ENCODE measurements around the gene RELN.

DNA sequence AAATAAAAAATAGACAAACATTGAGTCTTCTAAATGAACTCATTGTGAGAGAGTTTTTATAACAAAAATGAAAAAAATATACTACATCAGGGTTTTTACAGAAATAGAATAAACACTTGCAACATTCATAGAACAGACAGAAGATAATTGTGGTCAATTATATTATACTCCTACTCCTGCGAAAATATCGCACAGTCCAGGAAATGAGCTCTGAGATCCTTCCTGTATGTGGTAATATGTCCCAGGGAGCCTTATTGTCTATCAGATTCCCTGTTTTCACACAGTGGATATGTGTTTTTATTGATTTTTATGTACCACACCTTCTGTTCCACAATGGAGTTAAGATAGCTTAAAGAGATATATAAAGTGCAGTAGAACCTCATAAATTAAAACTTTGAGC, 27.5 kb upstream of the RELN start:
- TF ChIP-seq RARB (CRISPR knock-in tag; IDR thresholded peaks at IDR 0.05) (no peak), POU6F1 (CRISPR knock-in tag; IDR thresholded peaks at IDR 0.05; ENCODE audit: borderline replicate concordance, low read depth) (no peak), TOX (CRISPR knock-in tag; IDR thresholded peaks at IDR 0.05; ENCODE audit: borderline replicate concordance) (no peak), ZNF70 (CRISPR knock-in tag; IDR thresholded peaks at IDR 0.05) (no peak), OSR1 (CRISPR knock-in tag; IDR thresholded peaks at IDR 0.05) (no peak), BACH2 (CRISPR knock-in tag; IDR thresholded peaks at IDR 0.05; ENCODE audit: borderline replicate concordance) (no peak), ZNF565 (CRISPR knock-in tag; conservative IDR thresholded peaks at IDR 0.05; ENCODE audit: low read depth) (no peak), PPARA (CRISPR knock-in tag; IDR thresholded peaks at IDR 0.05; ENCODE audit: borderline replicate concordance) (no peak), CSDC2 (CRISPR knock-in tag; IDR thresholded peaks at IDR 0.05) (no peak), TSHZ2 (CRISPR knock-in tag; IDR thresholded peaks at IDR 0.05) (no peak), ZFP30 (CRISPR knock-in tag; IDR thresholded peaks at IDR 0.05) (no peak), SNAI2 (CRISPR knock-in tag; IDR thresholded peaks at IDR 0.05) (no peak), GLIS3 (CRISPR knock-in tag; IDR thresholded peaks at IDR 0.05) (no peak)
- TF ChIP-seq, protein P1, sequence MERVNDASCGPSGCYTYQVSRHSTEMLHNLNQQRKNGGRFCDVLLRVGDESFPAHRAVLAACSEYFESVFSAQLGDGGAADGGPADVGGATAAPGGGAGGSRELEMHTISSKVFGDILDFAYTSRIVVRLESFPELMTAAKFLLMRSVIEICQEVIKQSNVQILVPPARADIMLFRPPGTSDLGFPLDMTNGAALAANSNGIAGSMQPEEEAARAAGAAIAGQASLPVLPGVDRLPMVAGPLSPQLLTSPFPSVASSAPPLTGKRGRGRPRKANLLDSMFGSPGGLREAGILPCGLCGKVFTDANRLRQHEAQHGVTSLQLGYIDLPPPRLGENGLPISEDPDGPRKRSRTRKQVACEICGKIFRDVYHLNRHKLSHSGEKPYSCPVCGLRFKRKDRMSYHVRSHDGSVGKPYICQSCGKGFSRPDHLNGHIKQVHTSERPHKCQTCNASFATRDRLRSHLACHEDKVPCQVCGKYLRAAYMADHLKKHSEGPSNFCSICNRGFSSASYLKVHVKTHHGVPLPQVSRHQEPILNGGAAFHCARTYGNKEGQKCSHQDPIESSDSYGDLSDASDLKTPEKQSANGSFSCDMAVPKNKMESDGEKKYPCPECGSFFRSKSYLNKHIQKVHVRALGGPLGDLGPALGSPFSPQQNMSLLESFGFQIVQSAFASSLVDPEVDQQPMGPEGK (CRISPR knock-in tag; IDR thresholded peaks at IDR 0.05; ENCODE audit: borderline replicate concordance): no peak

Data from SK-N-SH treated with all-trans-retinoic acid at 6 μM for 48 hours (cell line).